Stimulated activated CD4-positive, alpha-beta T cell treated with anti-CD3 and anti-CD28 coated beads, TNF-alpha, amount 100 ng/mL, for 24 hours (primary cell): ENCODE measurements around the gene HOXB3.

Experiments used
- DNase-seq, 3 experiments: peaks; one replicate each; pipeline ENCODE4 v3.0.0-alpha.2; 2020; ENCODE audit warnings: low read depth in 3 of 3

The HOXB3 gene

DNA sequence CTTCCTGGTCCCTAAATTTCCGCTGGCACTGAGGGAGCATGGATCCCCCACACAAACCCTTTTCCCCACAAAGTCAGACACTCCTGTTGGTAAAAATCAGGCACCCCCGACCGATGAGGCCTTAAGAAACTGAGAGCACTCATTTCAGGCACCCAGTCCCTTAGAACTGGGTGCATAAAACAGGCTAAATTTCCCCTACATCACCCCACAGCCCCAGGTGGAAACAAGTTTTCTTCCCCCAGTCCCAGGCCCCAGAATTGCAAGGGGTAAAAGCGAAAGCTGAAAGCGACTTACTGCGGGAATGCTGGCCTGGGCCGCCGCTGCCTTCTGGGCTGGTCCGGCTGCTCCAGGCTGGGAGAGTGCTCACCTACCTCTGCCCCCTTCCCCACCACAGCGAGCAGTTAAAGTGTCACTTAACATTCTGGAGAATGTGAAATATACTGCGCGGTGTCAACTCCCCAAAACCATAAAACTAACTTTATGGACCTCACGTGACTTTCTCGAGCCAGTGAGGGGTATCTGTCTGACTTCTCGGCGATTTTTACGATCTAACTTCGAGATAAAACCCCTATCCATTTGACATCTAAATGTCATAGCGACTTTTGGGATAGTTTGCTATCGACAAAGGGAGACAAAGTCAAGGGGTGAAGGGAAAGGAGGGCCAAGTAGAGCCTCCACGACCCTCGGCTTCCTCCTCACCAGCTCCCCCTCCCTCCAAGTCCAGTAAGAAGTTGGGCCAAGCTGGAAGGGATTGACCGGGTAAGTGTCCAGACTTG, at the start of gene HOXB3:
TSS of gene HOXB3 (minus strand) at position 411 of the 776 bp plus-strand sequence. CDS start 37,767 bp downstream, outside the sequence.
- no peak for DNase-seq

DNA sequence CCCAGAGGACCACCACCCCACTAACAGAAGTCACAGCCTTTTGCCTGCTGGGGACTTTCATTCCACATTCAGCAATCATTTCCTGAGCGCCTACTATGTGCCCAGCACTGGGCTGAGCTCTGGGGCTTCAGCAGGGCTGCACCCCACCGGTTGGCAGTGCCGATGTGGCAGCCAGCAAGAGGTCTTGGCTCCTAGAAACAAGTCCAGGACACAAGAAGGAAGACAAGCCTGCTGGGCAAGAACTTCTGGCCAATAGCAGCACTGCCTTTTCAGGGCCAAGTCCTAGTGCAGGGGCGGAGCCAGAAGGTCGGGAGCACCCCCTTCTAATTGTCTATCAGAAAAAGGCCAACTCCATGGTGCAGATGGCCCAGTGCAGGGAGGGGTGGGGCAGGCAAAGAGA, 49.1 kb upstream of the HOXB3 start:
- no peak for DNase-seq

DNA sequence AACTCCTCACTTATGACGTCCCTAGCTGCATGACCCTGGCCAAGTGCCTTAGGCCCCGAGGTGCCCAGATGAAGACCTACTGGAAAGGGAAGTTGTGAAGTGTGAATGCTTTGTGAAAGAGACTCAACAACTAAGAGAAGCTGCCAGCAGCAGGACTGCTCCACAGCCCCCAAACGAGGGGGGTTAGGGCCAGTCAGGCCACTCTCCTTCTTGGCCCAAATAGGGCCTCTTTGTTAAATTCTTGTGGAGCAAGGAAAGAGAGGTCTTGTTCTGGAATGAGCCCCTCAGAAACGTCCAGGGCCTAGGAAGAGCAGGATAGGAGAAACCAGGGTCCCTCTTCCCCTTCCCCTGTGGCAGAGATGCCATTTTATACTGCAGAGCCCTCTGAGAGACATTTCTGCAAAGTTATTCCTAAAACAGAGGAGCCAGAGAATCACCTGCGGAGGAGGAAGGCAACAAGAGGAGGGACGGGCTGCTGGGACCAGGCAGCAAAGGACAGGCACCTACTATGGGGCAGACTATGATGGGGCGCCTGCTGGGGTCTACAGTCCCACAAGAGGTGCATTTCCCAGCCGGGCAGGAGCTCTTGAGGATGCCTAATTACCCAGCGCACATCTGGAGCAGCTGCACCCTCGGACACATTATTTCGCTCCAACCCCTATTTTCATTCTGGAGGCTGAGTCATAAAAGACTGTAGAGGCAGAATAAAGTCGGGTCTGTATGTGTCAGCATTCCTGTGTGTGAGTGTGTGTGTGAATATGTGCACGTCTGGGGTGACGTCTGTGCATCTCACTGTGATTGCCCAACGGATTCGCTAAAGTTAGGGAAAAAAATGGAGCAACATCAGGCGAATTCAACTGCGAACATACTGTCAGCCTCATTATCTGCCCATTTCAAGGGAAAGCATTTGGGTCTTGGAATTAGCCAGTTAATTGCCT, 47.6 kb upstream of the HOXB3 start:
- DNase-seq: no peak

DNA sequence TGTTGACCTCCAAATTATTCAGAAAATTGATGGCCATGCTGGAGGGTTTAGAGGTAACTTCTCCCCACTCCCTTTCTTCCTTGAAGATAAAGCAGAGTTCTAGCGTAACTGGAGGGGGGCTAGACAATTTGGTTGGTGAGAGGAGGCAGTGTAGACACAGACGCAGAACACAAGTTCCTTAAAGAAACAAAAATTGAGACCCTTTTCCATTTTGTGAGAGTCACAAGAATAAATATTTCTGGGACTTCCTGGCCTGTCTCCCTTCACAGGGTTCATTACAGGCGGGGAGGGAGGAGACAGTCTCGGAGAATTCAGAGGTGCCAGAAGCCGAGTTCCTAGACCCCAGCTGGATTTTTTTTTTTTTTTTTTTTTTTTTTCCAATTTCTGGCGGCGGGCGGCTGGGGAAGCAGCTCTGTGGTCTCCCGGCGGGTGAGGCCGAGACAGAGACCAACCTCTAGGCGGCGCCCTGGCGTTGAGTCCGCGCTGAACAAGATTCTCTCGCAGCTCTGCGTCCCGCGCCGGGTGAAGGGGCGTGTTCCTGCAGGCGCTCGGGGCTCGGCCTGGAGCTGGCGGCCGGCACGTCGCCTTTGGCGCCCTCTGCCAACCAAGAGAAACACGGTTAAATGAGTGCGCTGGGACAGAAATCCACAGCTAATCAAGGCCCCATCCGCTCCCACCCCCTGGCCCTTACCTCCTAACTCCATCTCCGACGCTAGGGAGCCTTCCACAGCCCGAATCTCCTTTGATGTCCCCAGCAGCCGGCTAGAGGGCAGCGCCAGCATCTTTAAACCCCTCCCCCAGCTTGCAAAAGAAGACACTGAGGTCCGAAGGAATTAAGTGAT, 46.4 kb upstream of the HOXB3 start:
- DNase-seq: peak in 2 of 3 experiments; percentile 51 to 82

DNA sequence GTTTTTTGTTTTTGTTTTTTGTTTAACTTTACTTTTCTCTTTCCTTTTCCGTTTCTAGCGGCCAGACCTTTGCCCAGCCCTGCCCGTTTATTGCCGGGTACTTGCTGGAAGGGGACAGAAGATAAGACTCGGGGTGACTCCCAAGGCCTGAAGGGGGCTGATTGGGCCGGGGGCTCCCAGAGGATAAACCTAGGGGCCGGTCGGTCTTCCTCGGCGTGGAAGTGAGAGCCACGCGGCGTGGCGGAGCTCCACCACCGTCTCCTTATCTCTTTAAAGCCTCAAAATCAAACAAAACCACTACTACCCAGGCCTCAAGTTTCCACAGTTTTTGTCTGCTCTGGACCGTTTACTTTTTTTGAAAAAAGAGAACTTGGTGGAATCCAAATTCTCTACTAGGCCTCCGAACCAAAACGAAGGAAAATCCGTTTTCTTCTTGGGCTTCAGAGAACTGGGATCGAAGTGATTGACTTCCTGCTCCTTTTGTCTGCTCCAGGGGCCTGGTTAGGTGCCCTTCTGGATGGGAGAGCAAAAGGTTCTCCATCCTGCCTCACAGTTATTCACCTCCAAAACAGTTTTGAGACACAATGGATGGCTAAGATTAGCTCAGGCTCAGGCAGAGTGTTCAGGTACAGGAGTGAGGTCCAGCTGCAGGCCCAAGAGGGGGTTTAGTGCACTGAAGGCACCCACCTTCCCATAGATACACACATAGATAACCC, 44.6 kb upstream of the HOXB3 start:
- no peak for DNase-seq

DNA sequence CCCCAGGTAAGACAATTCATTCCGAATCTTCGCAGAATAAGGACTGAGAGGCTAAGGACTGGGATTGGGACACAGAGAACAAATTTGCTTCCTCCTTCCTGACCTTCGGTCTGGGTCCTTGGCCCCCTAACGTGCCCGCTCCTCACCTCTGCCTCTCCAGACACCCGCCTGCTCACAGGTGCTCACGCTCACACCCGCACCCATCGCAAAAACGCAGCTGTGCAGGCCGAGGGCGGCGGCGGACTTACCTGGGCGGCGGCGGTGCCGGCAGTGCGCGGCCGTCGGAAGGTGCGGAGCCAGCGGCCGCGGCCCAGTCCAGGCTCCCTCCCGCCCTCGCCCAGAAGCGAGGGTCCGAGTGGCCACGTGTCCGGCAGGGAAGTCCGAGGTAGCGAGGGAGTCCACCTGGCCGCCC, 43.2 kb upstream of the HOXB3 start:
- DNase-seq: no peak

DNA sequence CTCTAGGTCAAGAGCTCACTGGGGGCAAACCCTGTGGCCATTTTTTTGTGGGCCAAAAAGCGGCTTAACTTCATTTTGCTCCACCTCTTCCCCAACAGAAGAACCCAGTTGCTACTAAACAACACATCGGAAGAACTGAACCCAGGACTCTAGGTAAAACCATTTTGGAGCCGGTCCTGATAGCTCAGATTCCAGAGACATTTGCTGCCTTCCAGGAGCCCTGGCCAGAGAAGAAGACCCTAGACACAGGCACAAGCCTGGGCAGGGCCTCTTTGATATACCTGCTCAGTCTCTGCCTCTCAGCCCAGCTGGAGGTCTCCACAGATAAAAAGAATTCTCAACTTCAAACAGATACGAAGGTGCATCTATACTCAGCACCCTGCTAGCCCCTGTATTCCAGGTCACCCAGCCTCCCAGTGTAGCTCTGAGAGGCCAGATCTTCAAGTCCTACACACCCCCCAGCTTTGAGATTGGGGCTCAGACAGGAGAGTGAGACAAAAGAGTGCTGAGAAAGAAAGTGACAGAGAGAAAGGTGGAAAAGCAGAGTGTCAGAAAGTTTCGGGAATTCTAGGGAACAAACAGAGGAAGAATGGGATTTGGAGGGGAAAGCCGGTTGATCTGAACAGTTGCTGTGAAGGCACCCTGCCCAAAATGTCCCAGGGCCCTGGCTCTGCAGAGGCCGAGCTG, 42.7 kb upstream of the HOXB3 start:
- DNase-seq: no peak

DNA sequence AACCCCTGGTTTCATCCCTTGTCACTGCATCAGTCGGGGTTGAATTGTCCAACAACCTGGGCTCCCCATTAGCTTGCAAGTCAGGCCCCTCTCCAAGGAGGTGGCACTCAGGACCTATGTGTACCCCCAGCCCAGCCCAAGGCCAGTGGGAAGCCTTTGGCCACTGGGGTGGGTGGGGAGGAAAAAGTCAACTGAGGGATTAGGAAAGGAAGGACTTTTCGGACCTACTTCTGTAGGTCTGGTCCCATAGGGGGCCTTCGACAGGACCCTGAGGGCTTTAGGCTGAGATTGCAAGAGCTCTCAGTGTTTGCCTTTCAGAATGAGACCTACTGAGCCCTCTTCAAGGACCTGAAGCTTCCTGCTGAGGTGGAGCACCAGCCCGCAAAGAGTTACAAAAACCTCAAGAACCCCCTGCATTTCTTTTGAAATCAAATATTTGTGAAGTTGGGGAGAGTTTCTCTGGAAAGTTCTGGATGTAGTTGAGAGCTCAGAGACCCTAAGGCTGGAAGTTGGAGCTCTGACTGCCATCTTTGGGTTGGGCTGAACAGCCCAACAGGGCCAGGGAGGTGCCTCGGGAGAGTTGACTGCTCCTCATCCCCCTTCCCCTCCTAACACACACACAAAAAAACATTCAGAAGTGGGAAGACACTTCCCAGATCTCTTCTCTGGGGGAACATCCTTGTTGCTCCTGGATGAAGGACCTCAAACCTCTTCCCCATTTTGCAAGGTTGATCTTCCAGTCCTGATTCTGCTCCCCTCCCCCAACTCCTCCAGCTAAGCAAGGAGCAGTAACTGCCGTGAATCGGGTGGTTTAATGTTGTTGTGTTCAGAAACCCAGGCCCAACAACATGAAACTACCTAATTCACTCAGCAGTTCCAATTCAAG, 41.9 kb upstream of the HOXB3 start:
- no peak for DNase-seq

DNA sequence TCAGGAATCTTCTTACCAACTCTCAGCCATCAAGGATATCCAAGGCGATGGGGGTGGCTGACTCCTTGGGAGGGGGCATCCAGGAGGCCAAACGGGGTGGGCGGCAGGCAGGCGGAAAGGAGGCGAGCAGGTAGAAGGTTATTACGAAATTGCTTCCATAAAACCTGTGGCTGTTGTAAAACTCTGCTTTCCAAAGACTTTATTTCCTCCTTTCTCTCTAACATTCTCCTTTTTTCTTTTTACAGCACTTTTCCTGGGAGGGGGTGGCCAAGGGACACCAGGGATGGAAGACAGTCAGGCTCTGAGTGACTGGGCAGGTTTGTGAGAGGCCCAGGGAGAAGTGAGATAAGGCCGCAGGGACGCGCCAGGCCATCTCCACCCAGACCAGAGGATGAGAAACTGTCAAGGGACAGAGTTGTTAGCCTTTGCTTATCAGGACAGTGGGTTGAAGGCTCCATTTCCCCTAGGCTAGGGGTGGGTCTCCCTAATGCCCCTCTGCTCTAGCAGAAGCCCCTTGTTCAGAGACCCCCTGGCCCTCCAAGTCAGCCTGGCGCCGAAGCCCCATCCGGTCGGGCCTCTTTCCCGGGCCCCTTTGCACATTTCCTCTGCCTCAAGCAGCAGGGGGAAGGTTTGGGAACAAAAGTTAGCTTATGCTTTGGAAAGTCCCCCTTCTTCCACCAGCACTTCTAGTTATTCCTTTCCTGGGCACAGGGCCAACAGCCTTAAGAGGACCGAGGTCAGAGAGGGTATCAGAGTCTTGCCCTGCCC, 41.1 kb upstream of the HOXB3 start:
- DNase-seq: no peak

DNA sequence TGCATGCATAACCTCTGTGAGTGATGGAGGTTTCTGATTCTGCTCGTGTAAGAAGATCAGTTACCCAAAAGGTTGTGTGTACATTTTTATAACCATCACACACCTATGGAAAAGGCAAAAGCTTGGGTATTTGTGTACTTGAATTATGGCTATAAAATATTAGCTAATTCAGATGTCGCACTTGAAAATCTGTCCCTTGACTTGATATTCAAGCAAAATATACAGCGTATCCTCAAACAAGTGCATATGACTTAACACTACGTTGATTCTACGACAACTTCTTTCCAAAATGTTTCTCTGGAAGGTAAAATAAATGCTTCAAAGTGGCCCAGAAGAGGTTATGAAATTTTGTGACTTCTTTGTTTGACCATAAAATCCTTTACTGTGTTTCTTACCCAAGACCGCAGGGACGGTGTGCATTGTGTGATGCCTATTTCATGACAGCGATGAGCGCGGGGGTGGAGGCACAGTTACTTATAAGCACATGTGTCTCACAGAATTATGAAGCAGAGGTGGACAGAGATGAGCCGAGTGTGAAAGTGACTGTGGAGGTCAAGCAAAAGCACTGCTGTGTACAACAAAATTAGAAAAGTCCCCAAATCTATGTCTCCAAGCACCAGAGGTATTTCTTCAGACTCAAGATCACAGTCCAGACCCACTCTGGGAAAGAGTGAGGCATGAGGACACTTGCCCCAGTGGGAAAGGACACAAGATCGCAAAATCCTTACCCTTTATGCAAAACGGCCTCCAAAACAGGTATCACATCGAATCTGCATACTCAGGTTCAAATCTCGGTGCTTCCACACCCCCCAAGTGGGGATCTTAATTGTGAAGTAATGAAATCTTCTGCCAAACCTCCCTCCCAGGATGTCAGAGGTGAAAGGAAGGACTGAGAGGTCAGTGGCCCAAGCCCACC, 40.2 kb upstream of the HOXB3 start:
- no peak for DNase-seq

DNA sequence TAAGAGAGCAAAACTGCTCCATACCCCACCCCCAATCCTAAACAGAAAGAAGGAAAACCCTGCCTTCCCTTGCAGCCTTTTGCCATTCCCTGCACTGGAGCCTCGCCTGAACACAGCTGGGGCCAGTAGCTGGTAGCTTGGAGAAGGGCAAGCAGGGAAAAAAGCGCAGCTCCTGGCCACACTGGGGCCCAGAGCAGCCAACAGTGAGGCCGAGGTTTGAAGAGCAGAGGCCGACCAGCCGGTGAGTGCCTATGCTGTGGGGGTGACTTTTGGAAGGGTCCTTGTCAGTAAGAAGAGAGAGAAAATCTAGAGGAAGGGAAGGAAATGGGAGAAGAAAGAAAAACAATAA, 39.3 kb upstream of the HOXB3 start:
- no peak for DNase-seq

DNA sequence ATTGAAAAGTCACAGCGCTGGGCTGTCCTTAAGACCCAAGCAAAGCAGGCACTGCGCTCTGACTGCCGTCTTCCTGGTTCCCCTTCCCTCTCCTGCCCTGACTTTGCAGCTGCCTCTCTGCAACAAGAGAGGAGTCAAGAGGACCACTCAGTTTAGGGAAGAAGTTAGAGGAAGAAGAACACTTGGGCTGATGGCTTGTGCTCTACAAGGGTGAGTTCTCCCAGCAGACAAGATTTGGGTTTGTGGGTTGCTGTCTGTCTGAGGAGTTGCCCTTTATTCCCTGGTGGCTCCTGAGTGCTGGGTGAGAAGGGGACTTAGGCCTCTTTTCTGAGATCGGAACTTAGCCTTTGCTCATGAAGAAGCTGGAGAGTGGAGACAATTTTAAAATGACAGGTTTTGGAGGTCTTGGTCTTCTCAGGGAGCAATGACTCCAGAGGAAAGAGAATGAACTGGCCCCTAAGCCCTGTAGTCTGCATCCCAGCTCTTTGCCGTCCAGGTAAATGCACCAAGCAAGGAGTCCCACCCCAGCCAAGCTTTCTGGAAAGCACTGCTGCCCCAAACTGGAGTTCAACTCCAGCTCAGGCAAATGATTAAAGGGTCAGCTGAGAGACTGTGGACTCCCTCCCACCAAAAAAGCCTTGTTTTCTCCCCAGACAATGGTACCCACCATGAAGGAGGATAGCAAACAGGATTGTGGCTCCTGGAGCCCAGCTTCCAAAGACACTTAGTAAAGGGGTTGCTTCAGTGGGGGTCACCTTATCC, 38.8 kb upstream of the HOXB3 start:
- DNase-seq: no peak

DNA sequence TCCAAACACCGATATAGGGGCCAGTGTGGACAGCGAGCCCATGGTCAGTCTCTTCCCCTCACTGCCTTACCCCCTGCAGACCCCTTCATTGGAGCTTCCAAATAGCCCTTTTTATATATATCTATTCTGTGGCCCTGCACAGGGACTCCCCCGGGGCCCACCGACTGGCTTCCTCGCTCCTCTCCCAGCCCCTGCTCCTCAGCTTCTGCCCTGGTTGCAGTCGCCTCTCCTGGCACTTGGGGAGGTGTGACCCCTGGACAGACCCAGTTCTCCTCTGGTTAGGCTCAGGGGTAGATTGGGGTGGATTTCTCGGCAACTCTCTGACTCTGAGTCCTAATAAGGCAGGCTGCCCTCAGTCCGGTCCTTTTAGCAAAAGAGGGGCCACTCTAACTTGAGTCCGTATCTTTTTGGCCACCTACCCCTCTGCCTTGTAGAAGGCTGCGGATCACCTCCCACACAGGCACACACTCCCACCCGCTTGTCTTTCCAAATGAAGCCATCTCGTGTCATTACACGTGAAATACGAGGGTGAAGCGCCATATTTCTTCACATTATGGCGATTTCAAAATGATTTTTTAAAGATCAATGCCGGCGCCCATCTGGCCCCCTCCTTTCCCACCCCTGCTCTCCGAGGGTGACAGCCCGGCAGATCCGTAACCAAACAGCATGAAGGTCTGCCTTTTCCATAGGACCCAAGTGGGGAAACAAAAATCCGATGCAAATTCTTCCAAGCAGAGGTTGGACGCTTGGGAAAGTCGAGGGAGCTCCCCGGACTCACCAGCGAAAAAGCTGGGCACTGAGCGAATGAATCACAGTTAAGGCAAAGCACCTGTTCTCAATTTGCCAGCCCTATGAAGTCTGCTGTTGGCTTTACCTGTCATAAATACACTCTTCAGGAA, 37.8 kb upstream of the HOXB3 start:
- DNase-seq: no peak

DNA sequence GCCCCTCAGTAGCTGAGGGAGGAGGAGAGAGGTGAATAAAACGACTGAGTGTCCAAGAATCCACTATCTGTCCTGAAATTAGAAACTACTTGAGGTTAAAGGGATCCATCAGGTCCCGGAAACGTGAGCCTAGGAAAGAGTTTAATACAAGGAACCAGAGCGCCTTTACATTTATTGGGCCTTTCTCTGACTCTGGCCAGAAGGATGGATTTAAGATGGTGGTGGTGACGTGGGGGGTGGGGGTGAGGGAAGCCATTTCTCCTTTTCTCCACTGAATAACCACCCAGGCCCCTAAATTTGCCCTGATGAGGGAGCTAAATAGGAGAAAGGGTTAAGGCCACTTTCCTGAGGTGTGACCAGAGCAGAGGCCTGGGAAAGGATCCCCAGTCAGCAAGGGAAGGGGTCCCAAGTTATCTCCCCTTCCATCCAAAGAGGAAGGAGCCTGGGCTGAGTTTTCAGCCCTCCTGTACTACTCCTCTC, 37.1 kb upstream of the HOXB3 start:
- no peak for DNase-seq

DNA sequence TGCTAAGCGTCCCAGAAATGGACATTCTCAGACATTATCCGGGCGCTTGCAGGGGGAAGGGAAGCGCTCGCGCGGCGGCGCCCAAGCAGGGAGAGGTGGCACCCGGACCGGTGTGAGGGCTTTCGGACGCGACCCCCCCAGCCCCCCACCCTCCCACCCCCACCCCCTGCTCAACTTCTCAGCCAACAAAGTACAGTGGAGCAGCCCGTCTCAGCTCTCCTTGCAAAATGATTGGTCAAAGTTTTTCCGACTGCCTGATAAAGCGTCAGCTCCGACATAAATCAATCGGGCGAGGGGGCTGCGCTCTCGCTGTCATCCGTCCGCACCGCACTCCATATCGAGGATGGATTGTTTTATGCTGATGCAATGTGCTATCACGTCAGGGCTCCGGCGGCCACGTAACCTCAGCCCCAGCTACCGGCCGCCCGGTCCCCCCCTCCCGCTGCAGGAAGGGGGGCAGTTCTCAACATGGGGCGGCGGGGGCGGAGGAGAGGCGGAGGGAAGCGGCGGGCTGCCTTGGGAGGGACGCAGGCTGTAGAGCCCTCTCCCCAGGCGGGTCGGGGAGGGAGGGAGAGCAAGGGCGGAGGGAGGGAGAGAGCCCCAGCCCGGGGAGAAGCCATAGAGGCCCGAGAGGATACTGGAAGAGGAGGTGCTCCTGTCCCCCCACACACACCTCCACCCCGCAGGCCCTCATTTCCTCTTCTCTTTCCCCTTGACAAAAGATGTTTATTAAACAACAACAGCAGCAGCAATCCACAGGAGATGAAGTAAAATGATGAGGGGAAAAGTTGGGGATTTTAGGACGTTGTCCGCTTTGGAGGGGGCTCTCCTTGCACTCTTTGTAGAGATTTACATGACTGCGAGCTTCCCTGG, 36.4 kb upstream of the HOXB3 start, which contains the start of gene HOXB9:
TSS of gene HOXB9 (minus strand) at position 114 of the 873 bp plus-strand sequence. CDS start at position 25, 89 bp downstream.
- peak in 2 of 3 experiments; percentile 21 to 40 for DNase-seq
